Inflammatory macrophage (primary cell): Measurements from ENCODE around the gene MAPRE2.

Source experiments
- DNase-seq, 2 donors: peaks; one replicate each; pipeline ENCODE4 v3.0.0-alpha.2; 2020 to 2022
- total RNA-seq, 18 experiments: gene quantifications; one replicate each; lab custom pipeline; 2026; ENCODE audit warnings: mixed read lengths in 6 of 18, inconsistent platforms in 2 of 18; lab: John Stamatoyannopoulos, UW

The MAPRE2 gene
- total RNA-seq: 30.6 to 129 (median 68.4) reads per million in 18 experiments

GRCh38 chr18:35040988-35041814 lies at the start of gene MAPRE2:
MAPRE2 (plus strand) TSS chr18:35041413; CDS start chr18:35041540, 127 bp downstream.
- DNase-seq: peak; percentile 98

GRCh38 chr18:34991561-34991960 lies 49.7 kb upstream of the MAPRE2 start:
- DNase-seq: no peak

GRCh38 chr18:34993289-34993688 lies 47.9 kb upstream of the MAPRE2 start:
- peak; percentile 15 to 16 for DNase-seq

GRCh38 chr18:34995746-34996145 lies 45.5 kb upstream of the MAPRE2 start:
- DNase-seq: no peak

- DNase-seq: no peak
These were observed 42.6 kb upstream of the MAPRE2 start for GRCh38 chr18:34998661-34999060.

GRCh38 chr18:34999756-35000289 lies 41.4 kb upstream of the MAPRE2 start:
- DNase-seq: no peak

GRCh38 chr18:35000457-35000856 lies 40.8 kb upstream of the MAPRE2 start:
- DNase-seq: no peak

- DNase-seq: no peak
These were observed 39.1 kb upstream of the MAPRE2 start for GRCh38 chr18:35002120-35002519.

- DNase-seq: peak; percentile 64 to 81
These were observed 35.1 kb upstream of the MAPRE2 start for GRCh38 chr18:35005963-35006577.

GRCh38 chr18:35010156-35010555 lies 31.1 kb upstream of the MAPRE2 start:
- no peak for DNase-seq

- DNase-seq: peak in 1 of 2 donors; percentile 10
These were observed 30.2 kb upstream of the MAPRE2 start for GRCh38 chr18:35010993-35011392.

- no peak for DNase-seq
These were observed 21.3 kb upstream of the MAPRE2 start for GRCh38 chr18:35019933-35020332.

GRCh38 chr18:35022426-35023001 lies 18.7 kb upstream of the MAPRE2 start:
- no peak for DNase-seq

- no peak for DNase-seq
These were observed 17.0 kb upstream of the MAPRE2 start for GRCh38 chr18:35024196-35024595.

GRCh38 chr18:35024965-35025364 lies 16.2 kb upstream of the MAPRE2 start:
- no peak for DNase-seq

- no peak for DNase-seq
These were observed 14.7 kb upstream of the MAPRE2 start for GRCh38 chr18:35026407-35027061.

- DNase-seq: no peak
These were observed 14.0 kb upstream of the MAPRE2 start for GRCh38 chr18:35027206-35027605.

- DNase-seq: no peak
These were observed 12.7 kb upstream of the MAPRE2 start for GRCh38 chr18:35028536-35028935.

- no peak for DNase-seq
These were observed 12.1 kb upstream of the MAPRE2 start for GRCh38 chr18:35029103-35029502.

- peak in 1 of 2 donors; percentile 22 for DNase-seq
These were observed 11.4 kb upstream of the MAPRE2 start for GRCh38 chr18:35029770-35030169.

- DNase-seq: no peak
These were observed 10.8 kb upstream of the MAPRE2 start for GRCh38 chr18:35030277-35030989.

- no peak for DNase-seq
These were observed 9.1 kb upstream of the MAPRE2 start for GRCh38 chr18:35032113-35032512.
